ENCODE measurements around the gene GAPDHS.

- TF ChIP-seq, protein P1, sequence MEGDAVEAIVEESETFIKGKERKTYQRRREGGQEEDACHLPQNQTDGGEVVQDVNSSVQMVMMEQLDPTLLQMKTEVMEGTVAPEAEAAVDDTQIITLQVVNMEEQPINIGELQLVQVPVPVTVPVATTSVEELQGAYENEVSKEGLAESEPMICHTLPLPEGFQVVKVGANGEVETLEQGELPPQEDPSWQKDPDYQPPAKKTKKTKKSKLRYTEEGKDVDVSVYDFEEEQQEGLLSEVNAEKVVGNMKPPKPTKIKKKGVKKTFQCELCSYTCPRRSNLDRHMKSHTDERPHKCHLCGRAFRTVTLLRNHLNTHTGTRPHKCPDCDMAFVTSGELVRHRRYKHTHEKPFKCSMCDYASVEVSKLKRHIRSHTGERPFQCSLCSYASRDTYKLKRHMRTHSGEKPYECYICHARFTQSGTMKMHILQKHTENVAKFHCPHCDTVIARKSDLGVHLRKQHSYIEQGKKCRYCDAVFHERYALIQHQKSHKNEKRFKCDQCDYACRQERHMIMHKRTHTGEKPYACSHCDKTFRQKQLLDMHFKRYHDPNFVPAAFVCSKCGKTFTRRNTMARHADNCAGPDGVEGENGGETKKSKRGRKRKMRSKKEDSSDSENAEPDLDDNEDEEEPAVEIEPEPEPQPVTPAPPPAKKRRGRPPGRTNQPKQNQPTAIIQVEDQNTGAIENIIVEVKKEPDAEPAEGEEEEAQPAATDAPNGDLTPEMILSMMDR (IDR thresholded peaks at IDR 0.05) = no peak
- no peak for TF ChIP-seq POLR2A (IDR thresholded peaks at IDR 0.05)
- TF ChIP-seq POLR2AphosphoS5 (IDR thresholded peaks at IDR 0.05) = no peak
- TF ChIP-seq EP300 (IDR thresholded peaks at IDR 0.05) = no peak
Measured at GRCh38 chr19:35539850-35540249, 6.6 kb downstream of the GAPDHS start.

Measured in gastroesophageal sphincter (tissue), 3 donors.